Neural progenitor cell (in vitro differentiated cells): ENCODE results near the gene CDCA8.

Experiments used
- CTCF ChIP-seq: fragments of 200-600 bp; sonication (generic); IDR thresholded peaks from 2 replicates; pipeline ENCODE4 v1.5.1; 2017; ENCODE audit warnings: antibody characterized with exemption, mild to moderate bottlenecking
- EZH2 ChIP-seq: fragments of 200-600 bp; sonication (generic); IDR thresholded peaks from 2 replicates; pipeline ENCODE4 v1.6.1; 2017; ENCODE audit warnings: antibody characterized with exemption, mild to moderate bottlenecking, moderate library complexity
- EZH2phosphoT487 ChIP-seq: fragments of 200-600 bp; sonication (generic); IDR thresholded peaks from 2 replicates; pipeline ENCODE4 v1.6.1; 2017; ENCODE audit warnings: antibody characterized with exemption

- TF ChIP-seq CTCF (no peak), EZH2 (no peak), EZH2phosphoT487 (no peak)
Observed at GRCh38 chr1:37680933-37681332, 11.4 kb upstream of the CDCA8 start.
